CD14-positive monocyte (primary cell): Measurements from ENCODE around the gene C19orf67. TPM values are rescaled to one million over a fixed set of nuclear protein-coding genes. Genes with fewer than 3 reads are reported as not detected.

Experiments
- DNase-seq, 3 donors: peaks; one replicate each; pipeline ENCODE4 v3.0.0-alpha.2; 2011 to 2022
- H2AFZ ChIP-seq: 2 replicates; pipeline ENCODE4 v1.6.0; 2012; ENCODE audit warnings: mild to moderate bottlenecking, low read depth, low read length, inconsistent platforms; ENCODE audit not compliant: insufficient read depth, poor library complexity, severe bottlenecking
- H3K27ac ChIP-seq, 2 donors: 1 replicate in 1 of 2; 2 replicates in 1 of 2; pipeline ENCODE4 v1.5.1; 2012 to 2013; ENCODE audit warnings: low read length in 2 of 2, control low read depth in 1 of 2, inconsistent platforms in 1 of 2, low read depth in 1 of 2, mild to moderate bottlenecking in 1 of 2
- H3K27me3 ChIP-seq, 2 donors: one replicate each; pipeline versions ENCODE4 v1.6.0 to v1.6.1; 2011 to 2013; ENCODE audit warnings: low read length in 2 of 2; ENCODE audit not compliant: control insufficient read depth in 2 of 2, insufficient read depth in 2 of 2
- H3K36me3 ChIP-seq, 2 donors: replicated peaks in 1 of 2; 1 replicate in 1 of 2; 2 replicates in 1 of 2; pipeline versions ENCODE4 v1.5.1 to v1.6.1; 2012 to 2013; ENCODE audit warnings: low read length in 2 of 2, control low read depth in 1 of 2, inconsistent platforms in 1 of 2, mild to moderate bottlenecking in 1 of 2; ENCODE audit not compliant: insufficient read depth in 2 of 2, control insufficient read depth in 1 of 2
- H3K4me1 ChIP-seq, 2 donors: 1 replicate in 1 of 2; 2 replicates in 1 of 2; pipeline versions ENCODE4 v1.5.1 to v1.6.1; 2012 to 2013; ENCODE audit warnings: low read length in 2 of 2, control low read depth in 1 of 2, inconsistent platforms in 1 of 2, mild to moderate bottlenecking in 1 of 2, moderate library complexity in 1 of 2; ENCODE audit not compliant: insufficient read depth in 2 of 2, control insufficient read depth in 1 of 2
- H3K4me2 ChIP-seq: replicated peaks from 2 replicates; pipeline ENCODE3; 2012; ENCODE audit warnings: low read length, moderate library complexity, mild to moderate bottlenecking; ENCODE audit not compliant: poor library complexity, severe bottlenecking; ENCODE audit errors: extremely low read depth
- H3K4me3 ChIP-seq, 3 experiments: fragments of 200-600 bp in 1 of 3; sonication (generic) in 1 of 3; replicated peaks in 1 of 3; 1 replicate in 2 of 3; 2 replicates in 1 of 3; pipeline ENCODE4 v1.5.1; 2011 to 2013; ENCODE audit warnings: low read length in 3 of 3, mild to moderate bottlenecking in 3 of 3, control low read depth in 2 of 3, low read depth in 2 of 3, inconsistent platforms in 1 of 3, moderate library complexity in 1 of 3
- H3K79me2 ChIP-seq: 2 replicates; pipeline ENCODE4 v1.6.0; 2012; ENCODE audit warnings: mild to moderate bottlenecking, control low read depth, inconsistent platforms, low read length, moderate library complexity; ENCODE audit not compliant: insufficient read depth
- H3K9ac ChIP-seq: 2 replicates; pipeline ENCODE4 v1.6.0; 2017; ENCODE audit warnings: low read length, mild to moderate bottlenecking; ENCODE audit not compliant: insufficient read depth, poor library complexity, severe bottlenecking
- H3K9me3 ChIP-seq, 2 donors: replicated peaks in 1 of 2; 1 replicate in 1 of 2; 2 replicates in 1 of 2; pipeline versions ENCODE4 v1.5.1 to v1.6.1; 2012 to 2013; ENCODE audit warnings: low read length in 2 of 2, control low read depth in 1 of 2; ENCODE audit not compliant: control insufficient read depth in 1 of 2, insufficient read depth in 1 of 2
- H4K20me1 ChIP-seq: 2 replicates; pipeline ENCODE4 v1.6.0; 2012; ENCODE audit warnings: mild to moderate bottlenecking, low read length, control low read depth, moderate library complexity; ENCODE audit not compliant: insufficient read depth
- H3K27ac Mint-ChIP-seq, 7 donors: one replicate each; pipeline ENCODE4 v1.8.0; 2020; ENCODE audit warnings: mild to moderate bottlenecking in 7 of 7, mixed read lengths in 7 of 7, moderate library complexity in 6 of 7, inconsistent platforms in 2 of 7
- H3K27me3 Mint-ChIP-seq, 3 donors: one replicate each; pipeline ENCODE4 v1.8.0; 2021 to 2022; ENCODE audit warnings: low read depth in 3 of 3, mild to moderate bottlenecking in 3 of 3, mixed read lengths in 3 of 3, moderate library complexity in 3 of 3, inconsistent platforms in 1 of 3
- H3K36me3 Mint-ChIP-seq, 2 donors: one replicate each; pipeline ENCODE4 v1.8.0; 2020; ENCODE audit warnings: mixed read lengths in 2 of 2, inconsistent platforms in 1 of 2, mild to moderate bottlenecking in 1 of 2
- H3K4me1 Mint-ChIP-seq: one replicate; pipeline ENCODE4 v1.8.0; 2020; ENCODE audit warnings: mild to moderate bottlenecking, mixed read lengths
- H3K4me3 Mint-ChIP-seq, 2 donors: one replicate each; pipeline ENCODE4 v1.8.0; 2020; ENCODE audit warnings: mild to moderate bottlenecking in 2 of 2, mixed read lengths in 2 of 2, moderate library complexity in 1 of 2
- H3K9me3 Mint-ChIP-seq, 7 donors: one replicate each; pipeline ENCODE4 v1.8.0; 2020 to 2022; ENCODE audit warnings: mixed read lengths in 7 of 7, mild to moderate bottlenecking in 6 of 7, moderate library complexity in 6 of 7, inconsistent platforms in 2 of 7
- CTCF ChIP-seq: fragments of 200-600 bp; IDR thresholded peaks from one replicate; pipeline ENCODE4 v1.8.0; 2022; ENCODE audit warnings: antibody characterized with exemption, mild to moderate bottlenecking
- WGBS: methylation state at CpG from one replicate; pipeline ENCODE4 v1.1.5; 2013; ENCODE audit warnings: missing lambda C conversion rate; ENCODE audit not compliant: insufficient coverage; 5-methylcytosine and 5-hydroxymethylcytosine counted together
- intact Hi-C, 2 donors: fragments of 100-400 bp; cut with micrococcal nuclease; formaldehyde crosslinking; loops; one replicate each; pipeline versions ENCODE4 v1.15.0 to v1.15.1; 2023
- polyA plus RNA-seq, 3 donors: library from polyadenylated mRNA; depleted of rRNA in 1 of 3; unstranded in 2 of 3; stranded (reverse) in 1 of 3; fragments of 300-500 nt in 2 of 3; fragments of >200 nt in 1 of 3; fragmentation: Illumina TruSeq in 2 of 3; gene quantifications; 1 replicate in 2 of 3; 2 replicates in 1 of 3; pipeline ENCODE4 v1.2.3, GENCODE V29; 2012 to 2021

The C19orf67 gene
- polyA plus RNA-seq, 3 donors, result not detected

- H3K4me3 Mint-ChIP-seq, result peak overlapping the region; percentile 77 to 83
- Histone ChIP-seq H3K9ac (no peak overlapping the region), H3K4me1 (peaks cover 18 to 23% of the 10 kb centered on the region in 2 donors), H3K4me2 (peak overlapping the region; percentile 100), H3K36me3 (peaks cover 7 to 19% of the 10 kb centered on the region in 2 donors), H3K27ac (no peak overlapping the region), H3K27me3 (peaks cover 0 to 2% of the 10 kb centered on the region in 2 donors), H2AFZ (no peak overlapping the region), H3K79me2 (peaks cover 7% of the 10 kb centered on the region), H3K4me3 (peak overlapping the region in 1 of 3 experiments; percentile 70), H3K9me3 (peaks cover 6 to 8% of the 10 kb centered on the region in 2 donors), H4K20me1 (peaks cover 33% of the 10 kb centered on the region)
- peaks cover 23 to 27% of the 10 kb centered on the region in 2 donors for H3K36me3 Mint-ChIP-seq
- H3K27ac Mint-ChIP-seq, result peak overlapping the region in 3 of 7 donors; percentile 21 to 75 (median 63)
- peaks cover 15% of the 10 kb centered on the region for H3K4me1 Mint-ChIP-seq
- no peak for TF ChIP-seq CTCF
- peaks cover 2 to 6% (median 5%) of the 10 kb centered on the region in 3 donors for H3K27me3 Mint-ChIP-seq
- DNase-seq, result no peak
- intact Hi-C loops, result no loop called here
- H3K9me3 Mint-ChIP-seq, result peaks cover 0 to 11% (median 9%) of the 10 kb centered on the region in 7 donors
- WGBS, result 92% methylated on average over 23 of the region's 30 CpGs
Observed at GRCh38 chr19:14088634-14089411, 3.2 kb upstream of the C19orf67 start.

- TF ChIP-seq CTCF, result no peak
- Histone ChIP-seq H3K36me3 (peaks cover 7 to 13% of the 10 kb centered on the region in 2 donors), H3K27ac (no peak overlapping the region), H3K79me2 (peaks cover 5% of the 10 kb centered on the region), H2AFZ (no peak overlapping the region), H3K9me3 (no peaks in the 10 kb centered on the region), H3K4me2 (no peak overlapping the region), H3K27me3 (peaks cover 0 to 2% of the 10 kb centered on the region in 2 donors), H3K9ac (no peak overlapping the region), H4K20me1 (peaks cover 15% of the 10 kb centered on the region), H3K4me1 (peaks cover 18 to 23% of the 10 kb centered on the region in 2 donors), H3K4me3 (no peak overlapping the region)
- no CpG with 5 or more reads among the region's 5 CpGs for WGBS
- H3K36me3 Mint-ChIP-seq, result peaks cover 18 to 19% of the 10 kb centered on the region in 2 donors
- no peak overlapping the region for H3K4me3 Mint-ChIP-seq
- H3K27me3 Mint-ChIP-seq, result peaks cover 2 to 8% (median 5%) of the 10 kb centered on the region in 3 donors
- H3K27ac Mint-ChIP-seq, result no peak overlapping the region
- intact Hi-C loops, result no loop called here
- no peak for DNase-seq
- peaks cover 0 to 3% (median 0%) of the 10 kb centered on the region in 7 donors for H3K9me3 Mint-ChIP-seq
- peaks cover 14% of the 10 kb centered on the region for H3K4me1 Mint-ChIP-seq
Observed at GRCh38 chr19:14086098-14086497, 515 bp upstream of the C19orf67 start.
